ENCODE results near the gene CORO2B. TPM values are rescaled to one million over a fixed set of nuclear protein-coding genes. Genes with fewer than 3 reads are reported as not detected.
A peak's percentile ranks its signal among the peaks of the same experiment; 100 is the strongest.

Gene CORO2B
- total RNA-seq, 2 donors from 2014 or later, result not detected

- H3K9me3 Mint-ChIP-seq, result no peaks in the 10 kb centered on the region
- peaks cover 7 to 14% of the 10 kb centered on the region in 2 donors for H3K27me3 Mint-ChIP-seq
- no peaks in the 10 kb centered on the region for H3K4me1 Mint-ChIP-seq (ENCODE audit: low read depth in 2 of 2)
- no peak for DNase-seq (ENCODE audit: low spot score)
- H3K4me3 Mint-ChIP-seq, result no peak overlapping the region
- no peak overlapping the region for H3K27ac Mint-ChIP-seq
- ATAC-seq, result no peak
- no peaks in the 10 kb centered on the region for H3K36me3 Mint-ChIP-seq
Measured at GRCh38 chr15:68608206-68608843, 29.5 kb downstream of the CORO2B start.

DNA sequence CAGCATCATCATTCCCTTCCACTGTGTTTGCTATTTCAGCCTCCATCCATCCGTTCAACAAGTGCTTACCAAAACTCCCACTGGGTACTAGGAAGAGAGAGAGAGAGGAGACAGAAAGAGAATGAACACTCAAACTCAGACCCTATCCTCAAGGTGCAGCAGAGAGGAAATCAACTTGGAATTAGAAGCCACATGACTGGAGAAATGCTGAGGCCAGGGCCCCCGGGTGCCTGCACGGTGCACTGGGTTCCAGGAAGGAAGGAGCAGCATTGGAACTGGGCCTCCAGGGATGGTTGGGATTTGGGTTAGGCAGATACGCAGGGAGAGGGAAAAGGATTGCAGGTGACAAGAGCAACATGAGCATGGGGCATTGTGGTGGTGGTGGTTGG is 30.0 kb downstream of the CORO2B start:
- Mint-ChIP-seq H3K36me3 (no peaks in the 10 kb centered on the region), H3K27me3 (peaks cover 7 to 14% of the 10 kb centered on the region in 2 donors), H3K9me3 (no peaks in the 10 kb centered on the region), H3K4me1 (ENCODE audit: low read depth in 2 of 2) (no peaks in the 10 kb centered on the region), H3K27ac (no peak overlapping the region), H3K4me3 (no peak overlapping the region)
- DNase-seq (ENCODE audit: low spot score), result no peak
- no peak for ATAC-seq

DNA sequence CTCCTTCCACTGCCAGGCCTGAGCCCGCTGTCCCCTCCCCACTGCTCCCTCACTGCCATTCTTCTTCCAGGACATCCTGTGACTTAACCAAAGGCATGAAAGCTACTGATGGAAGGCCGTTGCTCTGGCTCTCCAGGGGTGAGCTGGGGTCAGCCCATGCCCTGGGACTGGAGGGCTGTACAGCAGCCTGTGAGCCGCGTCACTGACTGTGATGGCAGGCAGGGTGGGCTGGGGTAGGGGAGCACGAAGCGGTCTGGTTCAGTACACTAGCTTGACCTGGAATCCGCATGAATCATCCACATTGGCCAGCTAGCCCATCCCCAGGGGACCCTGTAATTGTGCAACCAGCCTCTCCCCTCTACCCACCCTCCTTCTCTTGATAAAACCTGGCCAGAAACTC is 30.8 kb downstream of the CORO2B start:
- ATAC-seq (peak in 1 of 2 donors; percentile 7), DNase-seq (ENCODE audit: low spot score) (no peak)
- Mint-ChIP-seq H3K9me3 (no peaks in the 10 kb centered on the region), H3K4me1 (ENCODE audit: low read depth in 2 of 2) (no peaks in the 10 kb centered on the region), H3K4me3 (no peak overlapping the region), H3K27ac (no peak overlapping the region), H3K36me3 (no peaks in the 10 kb centered on the region), H3K27me3 (peaks cover 11 to 14% of the 10 kb centered on the region in 2 donors)

GRCh38 chr15:68610825-68611224 is 32.0 kb downstream of the CORO2B start:
- Mint-ChIP-seq H3K4me3 (no peak overlapping the region), H3K27ac (no peak overlapping the region), H3K36me3 (no peaks in the 10 kb centered on the region), H3K9me3 (no peaks in the 10 kb centered on the region), H3K4me1 (ENCODE audit: low read depth in 2 of 2) (no peaks in the 10 kb centered on the region), H3K27me3 (peaks cover 8 to 11% of the 10 kb centered on the region in 2 donors)
- ATAC-seq (no peak), DNase-seq (ENCODE audit: low spot score) (no peak)

GRCh38 chr15:68612503-68612902 is 33.7 kb downstream of the CORO2B start:
- Mint-ChIP-seq H3K36me3 (no peaks in the 10 kb centered on the region), H3K27ac (no peak overlapping the region), H3K4me1 (ENCODE audit: low read depth in 2 of 2) (no peaks in the 10 kb centered on the region), H3K9me3 (no peaks in the 10 kb centered on the region), H3K27me3 (peaks cover 8 to 11% of the 10 kb centered on the region in 2 donors), H3K4me3 (no peak overlapping the region)
- DNase-seq (ENCODE audit: low spot score) (no peak), ATAC-seq (no peak)

DNA sequence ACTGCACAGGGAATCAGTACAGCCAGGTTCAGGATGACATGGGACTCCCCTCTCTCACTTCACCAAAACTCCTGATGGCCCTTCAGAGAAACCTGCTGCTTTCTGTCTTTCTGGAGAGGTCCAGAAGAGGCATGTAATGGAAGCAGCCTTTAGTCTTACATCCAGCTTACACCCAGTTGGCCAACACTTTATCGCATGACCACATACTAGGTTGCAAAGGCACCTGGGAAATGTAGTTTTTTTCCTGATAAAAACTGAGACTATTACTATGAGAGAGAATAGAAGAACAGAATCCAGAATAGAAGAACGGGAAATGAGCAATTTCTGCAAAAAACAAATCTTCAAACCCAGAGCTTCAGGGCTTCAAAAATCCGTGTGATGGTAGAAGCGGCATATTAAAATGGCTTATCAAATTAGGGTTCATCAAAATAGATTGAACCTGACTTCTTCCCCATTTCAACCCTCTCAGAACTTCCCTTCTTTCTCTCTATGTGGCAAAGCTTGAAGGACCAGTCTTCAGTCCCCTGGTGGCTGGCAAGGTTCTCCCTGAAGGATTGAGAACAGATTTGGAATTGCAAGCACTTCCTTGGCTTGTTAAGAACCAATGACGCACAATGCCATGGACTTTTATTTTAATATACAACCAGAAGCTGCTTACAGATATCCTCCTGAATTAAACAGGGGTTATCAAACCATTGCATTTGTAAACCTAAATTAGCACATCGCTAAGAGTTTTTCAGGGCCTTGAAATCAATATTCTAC is 34.4 kb downstream of the CORO2B start:
- ATAC-seq (no peak), DNase-seq (ENCODE audit: low spot score) (no peak)
- no peaks in the 10 kb centered on the region for H3K36me3 Mint-ChIP-seq
- no peaks in the 10 kb centered on the region for H3K9me3 Mint-ChIP-seq
- H3K4me3 Mint-ChIP-seq, result no peak overlapping the region
- H3K27ac Mint-ChIP-seq, result no peak overlapping the region
- peaks cover 12% of the 10 kb centered on the region in 2 donors for H3K27me3 Mint-ChIP-seq
- H3K4me1 Mint-ChIP-seq (ENCODE audit: low read depth in 2 of 2), result no peaks in the 10 kb centered on the region

- no peak overlapping the region for H3K4me3 Mint-ChIP-seq
- H3K9me3 Mint-ChIP-seq, result no peaks in the 10 kb centered on the region
- no peaks in the 10 kb centered on the region for H3K4me1 Mint-ChIP-seq (ENCODE audit: low read depth in 2 of 2)
- peaks cover 13 to 18% of the 10 kb centered on the region in 2 donors for H3K27me3 Mint-ChIP-seq
- ATAC-seq (peak in 1 of 2 donors; percentile 28), DNase-seq (ENCODE audit: low spot score) (no peak)
- H3K36me3 Mint-ChIP-seq, result no peaks in the 10 kb centered on the region
- H3K27ac Mint-ChIP-seq, result no peak overlapping the region
Measured at GRCh38 chr15:68614286-68615035, 35.7 kb downstream of the CORO2B start.

- ATAC-seq, result no peak
- H3K27me3 Mint-ChIP-seq, result peaks cover 16 to 18% of the 10 kb centered on the region in 2 donors
- H3K9me3 Mint-ChIP-seq, result no peaks in the 10 kb centered on the region
- no peak for DNase-seq (ENCODE audit: low spot score)
- no peak overlapping the region for H3K27ac Mint-ChIP-seq
- no peaks in the 10 kb centered on the region for H3K4me1 Mint-ChIP-seq (ENCODE audit: low read depth in 2 of 2)
- no peak overlapping the region for H3K4me3 Mint-ChIP-seq
- no peaks in the 10 kb centered on the region for H3K36me3 Mint-ChIP-seq
Measured at GRCh38 chr15:68615301-68615700, 36.5 kb downstream of the CORO2B start.

GRCh38 chr15:68615811-68616210 is 37.0 kb downstream of the CORO2B start:
- H3K4me3 Mint-ChIP-seq, result no peak overlapping the region
- no peaks in the 10 kb centered on the region for H3K4me1 Mint-ChIP-seq (ENCODE audit: low read depth in 2 of 2)
- H3K36me3 Mint-ChIP-seq, result no peaks in the 10 kb centered on the region
- no peak overlapping the region for H3K27ac Mint-ChIP-seq
- no peak for ATAC-seq
- no peak for DNase-seq (ENCODE audit: low spot score)
- peaks cover 16 to 18% of the 10 kb centered on the region in 2 donors for H3K27me3 Mint-ChIP-seq
- no peaks in the 10 kb centered on the region for H3K9me3 Mint-ChIP-seq

DNA sequence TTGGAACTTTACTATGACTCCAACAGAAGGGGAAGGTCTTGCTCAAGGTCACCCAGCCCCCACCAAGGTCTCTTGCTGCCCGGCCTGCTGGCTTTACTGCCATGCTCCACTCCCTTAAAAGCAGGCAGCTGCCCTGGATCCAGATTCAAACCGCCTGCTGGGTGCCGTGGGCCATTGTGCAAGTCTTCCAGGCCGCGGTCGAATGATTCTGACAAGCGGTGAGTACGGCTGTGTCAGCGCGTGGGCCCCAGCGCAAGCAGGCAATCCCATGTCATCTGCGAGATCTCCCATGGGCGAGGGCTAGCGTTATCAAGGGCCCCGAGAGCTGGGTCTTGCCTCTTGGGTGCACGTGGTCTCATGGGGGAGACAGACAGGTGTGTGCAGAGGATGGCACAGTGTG is 37.6 kb downstream of the CORO2B start:
- peaks cover 16 to 18% of the 10 kb centered on the region in 2 donors for H3K27me3 Mint-ChIP-seq

DNA sequence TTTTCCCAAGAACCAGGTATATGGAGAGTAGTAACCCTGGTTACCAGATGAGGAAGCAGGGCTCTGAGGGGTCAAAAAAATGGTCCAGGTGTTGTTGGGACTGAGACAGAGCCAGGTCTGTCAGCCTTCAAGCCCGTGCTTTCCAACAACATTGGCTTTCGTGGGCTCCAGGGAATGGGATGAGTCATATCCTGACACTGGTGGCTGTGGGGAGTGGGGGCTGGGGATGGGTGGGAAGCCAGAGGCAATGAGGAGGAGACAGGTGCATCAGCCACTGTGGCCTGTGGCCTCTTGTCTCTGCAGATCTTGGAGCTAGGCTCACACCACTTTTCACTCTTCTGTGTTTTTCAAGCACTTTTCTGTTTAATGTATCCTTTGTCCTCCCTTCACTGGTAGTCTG is 38.2 kb downstream of the CORO2B start:
- ATAC-seq (no peak), DNase-seq (ENCODE audit: low spot score) (no peak)
- Mint-ChIP-seq H3K27ac (no peak overlapping the region), H3K27me3 (peaks cover 15 to 19% of the 10 kb centered on the region in 2 donors), H3K36me3 (no peaks in the 10 kb centered on the region), H3K9me3 (no peaks in the 10 kb centered on the region), H3K4me1 (ENCODE audit: low read depth in 2 of 2) (no peaks in the 10 kb centered on the region), H3K4me3 (no peak overlapping the region)

More for the DNA sequence above, 37.6 kb downstream of the CORO2B start:
- no peak for ATAC-seq
- no peaks in the 10 kb centered on the region for H3K9me3 Mint-ChIP-seq
- H3K4me3 Mint-ChIP-seq, result no peak overlapping the region
- H3K36me3 Mint-ChIP-seq, result no peaks in the 10 kb centered on the region
- H3K27ac Mint-ChIP-seq, result no peak overlapping the region
- no peak for DNase-seq (ENCODE audit: low spot score)
- H3K4me1 Mint-ChIP-seq (ENCODE audit: low read depth in 2 of 2), result no peaks in the 10 kb centered on the region

DNA sequence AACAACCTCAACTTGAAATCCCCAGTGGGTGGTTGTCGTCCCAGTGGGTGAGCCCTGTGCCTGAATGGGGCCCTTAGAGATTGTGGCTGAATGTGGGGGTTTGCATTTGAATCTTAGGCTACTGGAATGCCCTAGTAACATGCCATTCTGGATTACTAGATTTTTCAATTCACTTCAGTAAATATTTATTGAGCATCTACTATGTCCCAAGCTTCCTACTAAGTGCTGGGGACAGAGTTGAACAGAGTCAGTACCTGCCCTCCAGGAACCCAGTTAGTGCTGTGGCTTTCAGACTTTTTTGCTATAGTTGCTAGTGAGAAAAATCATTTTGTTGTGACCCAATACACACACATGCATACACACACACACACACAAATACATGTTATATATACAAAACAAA is 39.0 kb downstream of the CORO2B start:
- Mint-ChIP-seq H3K4me1 (ENCODE audit: low read depth in 2 of 2) (no peaks in the 10 kb centered on the region), H3K36me3 (no peaks in the 10 kb centered on the region), H3K27me3 (peaks cover 15 to 20% of the 10 kb centered on the region in 2 donors), H3K27ac (no peak overlapping the region), H3K9me3 (no peaks in the 10 kb centered on the region), H3K4me3 (no peak overlapping the region)
- ATAC-seq (no peak), DNase-seq (ENCODE audit: low spot score) (no peak)

- no peaks in the 10 kb centered on the region for H3K36me3 Mint-ChIP-seq
- peaks cover 15 to 20% of the 10 kb centered on the region in 2 donors for H3K27me3 Mint-ChIP-seq
- no peak overlapping the region for H3K4me3 Mint-ChIP-seq
- H3K27ac Mint-ChIP-seq, result no peak overlapping the region
- DNase-seq (ENCODE audit: low spot score) (no peak), ATAC-seq (no peak)
- H3K9me3 Mint-ChIP-seq, result no peaks in the 10 kb centered on the region
- no peaks in the 10 kb centered on the region for H3K4me1 Mint-ChIP-seq (ENCODE audit: low read depth in 2 of 2)
Measured at GRCh38 chr15:68618394-68618793, 39.6 kb downstream of the CORO2B start.

Measured in natural killer cell treated with Interleukin-12 subunit alpha and Interleukin-12 subunit beta and Interleukin-15 and Interleukin-18, amount 100 ng/mL, for 72 hours (primary cell).